GM12878 (cell line): Measurements from ENCODE around the gene SPATC1L. TPM values are rescaled to one million over a fixed set of nuclear protein-coding genes. Genes with fewer than 3 reads are reported as not detected.

Experiments used
- ATAC-seq: fragments of 200-7000 bp; cut with Tn5 transposase; 3 replicates; pipeline ENCODE4 v1.9.1; 2020; ENCODE audit warnings: mild to moderate bottlenecking, moderate library complexity
- BruUV-seq: library from RNA; stranded (reverse); fragments of 400-500 nt; replicated peaks from 2 replicates; lab custom pipeline; 2021; lab: Mats Ljungman, UMichigan
- CTCF ChIA-PET: fragments of 300-600 bp; sonication (Branson Sonifier 250); formaldehyde crosslinking; extraction: SDS; loops from one replicate; lab custom pipeline; 2021; ENCODE audit warnings: inconsistent platforms; lab: Yijun Ruan, JAX
- POLR2A ChIA-PET: fragments of 350-600 bp; formaldehyde crosslinking; extraction: SDS; loops from one replicate; lab custom pipeline; 2021; ENCODE audit warnings: inconsistent platforms; lab: Charles Lee
- RAD21 ChIA-PET: fragments of 300-600 bp; sonication (Branson Sonifier 250); formaldehyde crosslinking; loops from one replicate; lab custom pipeline; 2023; ENCODE audit warnings: antibody characterized with exemption; ENCODE audit not compliant: unreplicated experiment; lab: Charles Lee
- SMC1A ChIA-PET: fragments of 300-600 bp; sonication (Branson Sonifier 250); formaldehyde crosslinking; loops from one replicate; lab custom pipeline; 2023; ENCODE audit not compliant: unreplicated experiment, uncharacterized antibody; lab: Charles Lee
- DNase-seq: peaks from one replicate; pipeline ENCODE4 v3.0.0-alpha.2; 2011; ENCODE audit warnings: low read depth, low spot score
- FAIRE-seq: peaks from 3 replicates; lab custom pipeline; 2011; peaks lifted over from hg19 to GRCh38; lab: Jason Lieb, UNC
- H2AFZ ChIP-seq: 2 replicates; pipeline ENCODE4 v1.6.0; 2011; ENCODE audit warnings: low read depth, low read length, control low read depth; ENCODE audit not compliant: control insufficient read depth
- H3K27ac ChIP-seq: 2 replicates; pipeline ENCODE4 v1.5.1; 2011; ENCODE audit warnings: control low read depth; ENCODE audit not compliant: control insufficient read depth, insufficient read depth
- H3K27me3 ChIP-seq, 2 experiments: replicated peaks in 1 of 2; 2 replicates each; pipeline versions ENCODE4 v1.6.0 to v1.6.1; 2011; ENCODE audit warnings: low read length in 1 of 2; ENCODE audit not compliant: control insufficient read depth in 2 of 2, insufficient read depth in 2 of 2
- H3K36me3 ChIP-seq, 2 experiments: 2 replicates each; pipeline ENCODE4 v1.5.1; 2011; ENCODE audit warnings: low read length in 1 of 2; ENCODE audit not compliant: control insufficient read depth in 2 of 2, insufficient read depth in 2 of 2
- H3K4me1 ChIP-seq: 2 replicates; pipeline ENCODE4 v1.6.1; 2011; ENCODE audit warnings: mild to moderate bottlenecking, low read length, moderate library complexity, mixed read lengths; ENCODE audit not compliant: control insufficient read depth, insufficient read depth
- H3K4me2 ChIP-seq: 2 replicates; pipeline ENCODE4 v1.6.0; 2011; ENCODE audit warnings: control low read depth; ENCODE audit not compliant: control insufficient read depth, insufficient read depth
- H3K4me3 ChIP-seq: fragments of 200-600 bp; sonication (generic); 2 replicates; pipeline ENCODE4 v1.5.1; 2016
- H3K79me2 ChIP-seq: 2 replicates; pipeline ENCODE4 v1.6.0; 2011; ENCODE audit warnings: low read length; ENCODE audit not compliant: control insufficient read depth, insufficient read depth
- H3K9ac ChIP-seq: 2 replicates; pipeline ENCODE4 v1.8.0; 2011; ENCODE audit warnings: low read length, control low read depth, mixed read lengths; ENCODE audit not compliant: control insufficient read depth, insufficient read depth
- H3K9me3 ChIP-seq: replicated peaks from 3 replicates; pipeline ENCODE4 v1.5.1; 2011; ENCODE audit warnings: mild to moderate bottlenecking, low read length; ENCODE audit not compliant: control insufficient read depth, insufficient read depth
- H4K20me1 ChIP-seq: 2 replicates; pipeline ENCODE4 v1.6.0; 2011; ENCODE audit not compliant: control insufficient read depth, insufficient read depth
- BCL11A ChIP-seq: IDR thresholded peaks from 2 replicates; pipeline ENCODE4 v1.6.1; 2011; ENCODE audit warnings: low read depth, low read length
- CEBPZ ChIP-seq: fragments of 150-350 bp; IDR thresholded peaks from 2 replicates; pipeline ENCODE4 v1.6.1; 2016; ENCODE audit warnings: low read depth, low read length
- ETV6 ChIP-seq, 2 experiments: fragments of 450-650 bp in 1 of 2; IDR thresholded peaks in 1 of 2; conservative IDR thresholded peaks in 1 of 2; 2 replicates each; pipeline ENCODE4 v1.6.1; 2014; ENCODE audit warnings: antibody characterized with exemption in 1 of 2, borderline replicate concordance in 1 of 2, low read depth in 1 of 2, mild to moderate bottlenecking in 1 of 2, moderate library complexity in 1 of 2
- KLF5 ChIP-seq: fragments of 450-650 bp; IDR thresholded peaks from 2 replicates; pipeline ENCODE4 v1.6.1; 2014; ENCODE audit warnings: mild to moderate bottlenecking; ENCODE audit not compliant: partially characterized antibody
- MYB ChIP-seq: fragments of 150-350 bp; IDR thresholded peaks from 2 replicates; pipeline ENCODE4 v1.6.1; 2014; ENCODE audit warnings: mild to moderate bottlenecking, low read depth, low read length, borderline replicate concordance
- PBX3 ChIP-seq: IDR thresholded peaks from 2 replicates; pipeline ENCODE4 v1.6.1; 2011; ENCODE audit warnings: mild to moderate bottlenecking, low read depth, low read length, moderate library complexity; ENCODE audit not compliant: insufficient replicate concordance
- RB1 ChIP-seq: fragments of 450-650 bp; formaldehyde crosslinking; IDR thresholded peaks from 2 replicates; pipeline ENCODE4 v1.6.1; 2017; ENCODE audit warnings: mild to moderate bottlenecking, borderline replicate concordance
- SRF ChIP-seq, 2 experiments: IDR thresholded peaks; 2 replicates each; pipeline ENCODE4 v1.6.1; 2011; ENCODE audit warnings: low read depth in 2 of 2, low read length in 2 of 2, mild to moderate bottlenecking in 1 of 2, moderate library complexity in 1 of 2
- TAF1 ChIP-seq: IDR thresholded peaks from 2 replicates; pipeline ENCODE4 v1.6.1; 2011; ENCODE audit warnings: mild to moderate bottlenecking, low read depth, low read length, borderline replicate concordance
- TBL1XR1 ChIP-seq: IDR thresholded peaks from 2 replicates; pipeline ENCODE4 v1.6.1; 2012; ENCODE audit warnings: low read depth, low read length, improper control_type of control experiment
- ZBTB11 ChIP-seq: fragments of 450-650 bp; formaldehyde crosslinking; IDR thresholded peaks from 2 replicates; pipeline ENCODE4 v1.5.0; 2022; ENCODE audit warnings: mild to moderate bottlenecking, missing genetic modification characterization
- ZBTB33 ChIP-seq: fragments of 450-650 bp; IDR thresholded peaks from 2 replicates; pipeline ENCODE4 v1.6.1; 2017; ENCODE audit warnings: mild to moderate bottlenecking
- WGBS: methylation state at CpG from one replicate; pipeline ENCODE4 v1.1.6; 2016; ENCODE audit warnings: low lambda C conversion rate; ENCODE audit not compliant: insufficient replicate concordance, insufficient coverage; ENCODE audit errors: missing lambda C conversion rate; 5-methylcytosine and 5-hydroxymethylcytosine counted together
- in situ Hi-C: fragments of 300-500 bp; cut with MboI; formaldehyde crosslinking; loops from 9 replicates; pipeline ENCODE4 v1.14.3; 2018; ENCODE audit warnings: mixed read lengths
- intact Hi-C: fragments of 100-400 bp; cut with micrococcal nuclease; formaldehyde crosslinking; loops from one replicate; pipeline ENCODE4 v1.14.2; 2022; ENCODE audit not compliant: unreplicated experiment
- polyA plus RNA-seq, 11 experiments: library from polyadenylated mRNA; depleted of rRNA in 4 of 11; unstranded in 6 of 11; stranded (reverse) in 5 of 11; fragments of >200 nt; fragmentation: Nextera tagmentation in 4 of 11; fragmentation: Illumina TruSeq in 1 of 11; extraction: Ambion mirVana in 4 of 11; extraction: Trizol in 1 of 11; gene quantifications; 1 replicate in 1 of 11; 2 replicates in 10 of 11; pipeline versions ENCODE4 v1.2.1 to v1.2.3, GENCODE V29; 2011 to 2016; ENCODE audit warnings: inconsistent platforms in 2 of 11, missing spikeins in 2 of 11, low read depth in 1 of 11
- total RNA-seq, 4 experiments: library from RNA; depleted of rRNA in 3 of 4; stranded (reverse); fragments of >200 nt in 3 of 4; fragmentation: Illumina TruSeq in 1 of 4; extraction: Trizol in 1 of 4; gene quantifications; 2 replicates each; pipeline versions ENCODE4 v1.2.1 to v1.2.3, GENCODE V29; 2013 to 2021

Gene SPATC1L
- total and polyA plus RNA-seq, 10 of the 15 experiments (the other 5 are each of a cell fraction or from before 2014, with no cell fraction given) = 1.4 to 16.0 (median 7.0) TPM; not detected in 2

GRCh38 chr21:46124926-46125845 is 59.1 kb downstream of the SPATC1L start:
- ChIA-PET CTCF (no interaction called here), SMC1A (no interaction called here), POLR2A (no interaction called here), RAD21 (no interaction called here)
- Histone ChIP-seq H3K4me2 (no peak overlapping the region), H2AFZ (no peak overlapping the region), H4K20me1 (no peaks in the 10 kb centered on the region), H3K4me1 (no peaks in the 10 kb centered on the region), H3K79me2 (no peaks in the 10 kb centered on the region), H3K9ac (no peak overlapping the region), H3K27ac (no peak overlapping the region), H3K36me3 (no peaks in the 10 kb centered on the region), H3K9me3 (no peaks in the 10 kb centered on the region), H3K27me3 (no peaks in the 10 kb centered on the region), H3K4me3 (no peak overlapping the region)
- intact Hi-C loops = no loop called here
- BruUV-seq = no TSS peak
- ATAC-seq (no peak), DNase-seq (no peak), FAIRE-seq (no peak)
- in situ Hi-C loops = no loop called here
- 63% methylated on average over 38 of the region's 49 CpGs for WGBS
- no peak for TF ChIP-seq SRF (IDR thresholded peaks at IDR 0.05; ENCODE audit: low read depth in 2 of 2, low read length in 2 of 2)
- TF ChIP-seq TAF1 = no peak
- no peak for TF ChIP-seq CEBPZ
- no peak for TF ChIP-seq KLF5
- no peak for TF ChIP-seq ETV6 (conservative IDR thresholded peaks at IDR 0.05 in 1 of 2, IDR thresholded peaks at IDR 0.05 in 1 of 2; ENCODE audit: borderline replicate concordance in 1 of 2, low read depth in 1 of 2)
- TF ChIP-seq RB1 = no peak
- no peak for TF ChIP-seq PBX3
- no peak for TF ChIP-seq BCL11A
- TF ChIP-seq TBL1XR1 = no peak
- no peak for TF ChIP-seq ZBTB11 (CRISPR knock-in tag)
- no peak for TF ChIP-seq ZBTB33
- TF ChIP-seq MYB = no peak
